Cardiac muscle cell (in vitro differentiated cells and primary cell): ENCODE measurements around the gene HLA-G. TPM values are rescaled to one million over a fixed set of nuclear protein-coding genes. Genes with fewer than 3 reads are reported as not detected.
"Not testable (repeated sequence)": the region's sequence is repeated elsewhere in the genome, so short reads cannot be mapped to it uniquely, and the experiment has no call there.

Experiments
- DNase-seq, 2 donors: peaks; one replicate each; pipeline versions ENCODE4 v3.0.0 to v3.0.0-alpha.2; 2010 to 2017; ENCODE audit warnings: low read depth in 1 of 2, low spot score in 1 of 2
- H3K27ac ChIP-seq: fragments of 200-600 bp; sonication (generic); 2 replicates; pipeline ENCODE4 v1.5.1; 2016
- H3K27me3 ChIP-seq: fragments of 200-600 bp; sonication (generic); 2 replicates; pipeline ENCODE4 v1.6.0; 2016; ENCODE audit warnings: control low read depth
- H3K36me3 ChIP-seq: fragments of 200-600 bp; sonication (generic); 2 replicates; pipeline ENCODE4 v1.5.1; 2016; ENCODE audit warnings: control low read depth
- H3K4me1 ChIP-seq: fragments of 200-600 bp; sonication (generic); 2 replicates; pipeline ENCODE4 v1.8.1; 2017; ENCODE audit warnings: low read depth, mild to moderate bottlenecking, mixed run types
- H3K4me3 ChIP-seq: fragments of 200-600 bp; sonication (generic); 2 replicates; pipeline ENCODE4 v1.5.1; 2016; ENCODE audit warnings: mild to moderate bottlenecking
- H3K9me3 ChIP-seq: fragments of 200-600 bp; sonication (generic); 2 replicates; pipeline ENCODE4 v1.5.1; 2017; ENCODE audit warnings: low read depth, mild to moderate bottlenecking, control low read depth
- polyA plus RNA-seq: library from polyadenylated mRNA; unstranded; fragments of >200 nt; fragmentation: Nextera tagmentation; extraction: Ambion mirVana; gene quantifications from 2 replicates; pipeline ENCODE4 v1.2.1, GENCODE V29; 2016
- total RNA-seq: library from RNA; depleted of rRNA; stranded (reverse); fragments of >200 nt; gene quantifications from 2 replicates; pipeline ENCODE4 v1.2.3, GENCODE V29; 2016
- TF ChIP-seq, protein P1 (sequence below): IDR thresholded peaks from 2 replicates; pipeline ENCODE4 v1.5.1; 2012; ENCODE audit warnings: low read depth, mild to moderate bottlenecking, low read length

Gene HLA-G
- total RNA-seq, result not detected in 2 replicates
- polyA plus RNA-seq, result 0.12 and 0.16 TPM in 2 replicates

- TF ChIP-seq, protein P1, sequence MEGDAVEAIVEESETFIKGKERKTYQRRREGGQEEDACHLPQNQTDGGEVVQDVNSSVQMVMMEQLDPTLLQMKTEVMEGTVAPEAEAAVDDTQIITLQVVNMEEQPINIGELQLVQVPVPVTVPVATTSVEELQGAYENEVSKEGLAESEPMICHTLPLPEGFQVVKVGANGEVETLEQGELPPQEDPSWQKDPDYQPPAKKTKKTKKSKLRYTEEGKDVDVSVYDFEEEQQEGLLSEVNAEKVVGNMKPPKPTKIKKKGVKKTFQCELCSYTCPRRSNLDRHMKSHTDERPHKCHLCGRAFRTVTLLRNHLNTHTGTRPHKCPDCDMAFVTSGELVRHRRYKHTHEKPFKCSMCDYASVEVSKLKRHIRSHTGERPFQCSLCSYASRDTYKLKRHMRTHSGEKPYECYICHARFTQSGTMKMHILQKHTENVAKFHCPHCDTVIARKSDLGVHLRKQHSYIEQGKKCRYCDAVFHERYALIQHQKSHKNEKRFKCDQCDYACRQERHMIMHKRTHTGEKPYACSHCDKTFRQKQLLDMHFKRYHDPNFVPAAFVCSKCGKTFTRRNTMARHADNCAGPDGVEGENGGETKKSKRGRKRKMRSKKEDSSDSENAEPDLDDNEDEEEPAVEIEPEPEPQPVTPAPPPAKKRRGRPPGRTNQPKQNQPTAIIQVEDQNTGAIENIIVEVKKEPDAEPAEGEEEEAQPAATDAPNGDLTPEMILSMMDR, result no peak
- Histone ChIP-seq H3K9me3 (no peaks in the 10 kb centered on the region), H3K36me3 (no peaks in the 10 kb centered on the region), H3K4me1 (no peaks in the 10 kb centered on the region), H3K4me3 (peak within 1 kb of the TSS; percentile 20), H3K27ac (no peak within 1 kb of the TSS), H3K27me3 (peaks cover 89% of the 10 kb centered on the region)
- peak in 1 of 2 donors; percentile 8 for DNase-seq
Observed at GRCh38 chr6:29827579-29828470, at the start of gene HLA-G. Gene HLA-G, plus strand, starts transcription at chr6:29827825. Its CDS starts 20 bp downstream, at chr6:29827845.

GRCh38 chr6:29780019-29780698 is 47.5 kb upstream of the HLA-G start:
- not testable (repeated sequence) for H3K4me3 ChIP-seq, H3K27me3 ChIP-seq, DNase-seq, H3K4me1 ChIP-seq, H3K27ac ChIP-seq, H3K36me3 ChIP-seq, H3K9me3 ChIP-seq

DNA sequence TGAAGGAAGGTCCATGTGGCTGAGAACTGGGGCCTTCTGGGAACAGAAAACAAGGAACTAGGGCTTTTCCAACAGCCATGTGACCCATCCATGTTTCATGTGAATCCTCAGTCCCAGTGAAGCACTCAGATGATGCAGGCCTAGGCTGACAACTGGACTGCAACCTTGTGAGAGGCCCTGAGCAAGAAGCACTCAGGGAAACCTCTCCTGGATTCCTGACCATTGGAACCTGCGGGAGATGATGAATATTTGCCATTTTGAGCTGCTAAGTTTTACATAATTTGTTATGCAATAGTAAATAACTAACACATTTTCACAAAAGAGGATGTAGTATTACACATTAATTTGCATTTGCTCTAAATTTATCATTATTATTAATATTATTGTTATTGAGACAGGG is 38.4 kb upstream of the HLA-G start:
- Histone ChIP-seq H3K9me3 (no peaks in the 10 kb centered on the region), H3K4me1 (no peaks in the 10 kb centered on the region), H3K27ac (no peak overlapping the region), H3K4me3 (no peak overlapping the region), H3K36me3 (no peaks in the 10 kb centered on the region), H3K27me3 (peaks cover 49% of the 10 kb centered on the region)
- DNase-seq, result no peak
- TF ChIP-seq, protein P1, result no peak

GRCh38 chr6:29790626-29791025 is 37.0 kb upstream of the HLA-G start:
- Histone ChIP-seq H3K27ac (no peak overlapping the region), H3K4me1 (no peaks in the 10 kb centered on the region), H3K4me3 (no peak overlapping the region), H3K9me3 (no peaks in the 10 kb centered on the region), H3K27me3 (peaks cover 60% of the 10 kb centered on the region), H3K36me3 (no peaks in the 10 kb centered on the region)
- TF ChIP-seq, protein P1, result no peak
- DNase-seq, result no peak

DNA sequence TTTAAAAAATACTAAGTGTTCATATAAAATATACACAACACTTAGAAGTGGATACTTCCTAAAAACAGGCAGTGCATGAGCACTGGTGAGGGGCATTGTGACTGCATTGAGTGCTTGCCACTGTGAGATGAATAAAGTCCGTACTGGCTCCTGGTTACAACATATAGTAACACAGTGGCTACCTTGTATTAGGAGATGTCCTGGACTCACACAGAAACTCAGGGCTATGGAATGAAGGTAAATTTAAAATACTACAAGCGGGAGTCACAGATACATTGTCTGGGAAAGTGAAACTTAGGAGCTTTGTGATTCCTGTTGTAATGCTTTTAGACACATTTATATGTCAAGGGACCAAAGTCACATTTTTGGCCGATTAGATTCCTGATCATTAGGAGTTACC is 36.5 kb upstream of the HLA-G start:
- no peaks in the 10 kb centered on the region for H3K9me3 ChIP-seq
- no peak overlapping the region for H3K4me3 ChIP-seq
- H3K36me3 ChIP-seq, result no peaks in the 10 kb centered on the region
- DNase-seq, result no peak
- TF ChIP-seq, protein P1, result no peak
- H3K4me1 ChIP-seq, result no peaks in the 10 kb centered on the region
- H3K27me3 ChIP-seq, result peaks cover 65% of the 10 kb centered on the region
- no peak overlapping the region for H3K27ac ChIP-seq

- Histone ChIP-seq H3K4me3 (no peak overlapping the region), H3K27ac (no peak overlapping the region), H3K4me1 (no peaks in the 10 kb centered on the region), H3K36me3 (no peaks in the 10 kb centered on the region), H3K9me3 (no peaks in the 10 kb centered on the region), H3K27me3 (peaks cover 66% of the 10 kb centered on the region)
- TF ChIP-seq, protein P1, result no peak
- DNase-seq, result no peak
Observed at GRCh38 chr6:29791786-29792122, 35.9 kb upstream of the HLA-G start.
